Activated naive CD4-positive, alpha-beta T cell (primary cell): ENCODE measurements around the gene STK11.

ENCODE experiments used
- DNase-seq, 4 experiments: peaks; one replicate each; lab custom pipeline; 2025; lab: John Stamatoyannopoulos, UW

Gene STK11

DNA sequence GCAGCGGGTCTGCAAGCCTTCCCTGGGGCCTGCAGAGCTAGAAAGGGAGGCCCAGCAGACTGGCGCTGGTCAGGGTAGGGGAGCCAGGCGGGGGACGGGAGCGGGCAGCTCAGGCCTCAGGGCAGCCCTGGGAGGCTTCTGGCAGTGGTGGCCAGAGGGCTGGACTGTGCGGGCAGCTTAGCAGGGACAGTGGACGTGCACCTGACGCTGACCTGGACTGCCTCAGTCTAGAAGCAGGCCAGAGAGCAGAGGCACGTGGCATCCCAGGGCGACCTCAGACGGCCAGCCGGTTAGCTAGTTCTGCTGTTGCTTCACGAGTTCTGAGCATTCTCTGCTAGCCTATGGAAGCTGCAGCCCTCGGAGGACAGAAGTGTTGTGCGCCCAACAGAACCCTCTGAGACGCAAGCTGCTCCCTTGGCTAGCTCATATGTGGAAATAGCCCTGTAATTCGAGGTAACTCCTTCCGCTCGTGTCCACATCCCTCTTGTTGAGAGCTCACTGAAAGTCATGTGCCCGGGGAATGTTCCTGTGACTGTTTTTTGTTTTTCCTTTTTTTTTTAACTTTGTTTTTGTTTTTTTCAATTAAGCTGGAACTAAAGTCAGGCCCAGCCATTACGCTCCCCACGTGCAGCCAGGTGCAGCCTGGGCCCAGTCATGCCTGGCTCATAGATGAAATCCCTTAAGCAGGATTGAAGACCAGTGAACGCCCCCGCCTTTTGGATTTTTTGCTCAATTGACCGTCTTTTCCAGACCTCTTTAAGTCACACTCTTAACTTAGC lies 67.9 kb downstream of the STK11 start:
- no peak for DNase-seq

- DNase-seq: no peak
These were observed 68.7 kb downstream of the STK11 start for GRCh38 chr19:1274081-1274851.

- DNase-seq: no peak
These were observed 69.3 kb downstream of the STK11 start for GRCh38 chr19:1274852-1275259.

DNA sequence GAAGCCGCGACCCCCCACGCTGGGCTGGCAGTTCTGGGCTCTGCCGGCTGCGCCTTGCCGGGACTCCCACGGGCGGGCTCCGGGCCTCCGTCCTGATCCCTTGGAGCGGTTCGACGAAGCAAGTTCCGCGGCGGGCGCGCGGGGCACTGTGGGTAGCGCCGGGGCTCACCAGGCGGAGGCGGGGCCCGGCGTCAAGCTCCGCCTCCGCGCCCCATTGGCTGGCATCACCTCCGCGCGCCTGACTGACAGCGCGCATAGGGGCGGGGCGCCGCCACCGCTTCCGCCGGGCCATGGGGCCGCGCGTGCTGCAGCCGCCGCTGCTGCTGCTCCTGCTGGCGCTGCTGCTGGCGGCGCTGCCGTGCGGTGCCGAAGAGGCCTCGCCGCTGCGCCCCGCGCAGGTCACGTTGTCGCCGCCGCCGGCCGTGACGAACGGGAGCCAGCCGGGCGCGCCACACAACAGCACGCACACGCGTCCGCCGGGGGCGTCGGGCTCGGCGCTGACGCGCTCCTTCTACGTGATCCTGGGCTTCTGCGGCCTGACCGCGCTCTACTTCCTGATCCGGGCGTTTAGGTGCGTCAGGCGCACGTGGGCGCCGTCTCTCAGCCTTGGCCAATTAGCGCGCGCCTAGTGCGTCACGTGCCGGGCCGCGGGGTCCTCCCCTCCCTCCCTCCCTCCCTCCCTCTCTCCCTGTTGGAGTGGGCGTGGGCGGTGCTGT lies 69.8 kb downstream of the STK11 start, which contains the start of gene FAM174C:
Gene FAM174C, plus strand, starts transcription at position 271 of the 716 bp plus-strand sequence. Its CDS starts 20 bp downstream, at position 291.
- DNase-seq: peak; percentile 86 to 94 (median 88)

DNA sequence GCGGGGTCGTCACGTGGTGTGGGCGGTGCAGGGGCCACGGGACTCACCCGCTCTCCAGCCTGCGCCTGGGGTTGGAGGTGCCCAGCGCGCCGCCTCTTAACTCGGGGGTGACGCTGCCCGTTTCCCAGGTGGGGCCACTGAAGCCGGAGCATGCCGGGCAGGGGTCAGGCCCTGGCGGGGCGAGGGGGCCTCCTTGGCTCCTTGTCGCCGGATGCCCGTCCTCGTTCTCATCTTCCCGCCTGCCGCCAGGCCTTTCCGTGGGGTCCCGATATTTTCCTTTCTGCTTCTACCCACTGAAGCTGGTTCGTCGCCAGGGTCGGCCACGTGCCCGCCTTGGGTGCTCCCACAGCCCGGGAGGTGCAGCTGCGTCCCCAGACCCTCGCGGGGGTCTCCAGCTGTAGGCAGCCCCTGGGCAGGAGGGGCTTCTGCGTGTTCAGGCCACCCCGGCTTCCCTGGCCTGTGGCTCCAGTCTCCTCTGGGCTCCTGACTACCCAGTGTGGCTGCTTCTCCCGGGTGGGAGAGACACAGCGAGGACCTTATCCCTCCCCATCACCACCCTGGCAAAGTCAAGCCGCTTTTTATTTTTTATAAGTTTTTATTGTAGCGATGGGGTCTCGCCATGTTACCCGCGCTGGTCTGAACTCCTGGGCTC lies 70.5 kb downstream of the STK11 start:
- no peak for DNase-seq

DNA sequence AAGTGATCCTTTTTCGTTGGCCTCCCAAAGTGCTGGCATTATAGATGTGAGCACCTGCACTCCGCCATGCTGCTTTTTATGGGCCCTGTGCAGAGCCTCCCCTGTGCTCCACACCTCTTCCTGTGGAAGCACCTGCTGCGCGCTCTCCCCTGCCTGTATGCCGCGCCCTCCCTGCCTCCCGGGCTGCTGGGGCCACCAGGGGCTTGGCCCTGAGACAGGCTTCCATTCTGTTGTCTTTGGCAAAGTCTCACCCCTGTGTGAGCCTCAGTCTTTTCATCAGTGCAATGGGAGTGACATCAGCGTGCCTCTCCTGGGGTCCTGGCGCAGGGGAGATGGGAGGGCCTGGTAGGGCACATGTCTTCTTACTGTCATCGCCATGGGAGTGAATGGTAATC lies 71.0 kb downstream of the STK11 start:
- no peak for DNase-seq

DNA sequence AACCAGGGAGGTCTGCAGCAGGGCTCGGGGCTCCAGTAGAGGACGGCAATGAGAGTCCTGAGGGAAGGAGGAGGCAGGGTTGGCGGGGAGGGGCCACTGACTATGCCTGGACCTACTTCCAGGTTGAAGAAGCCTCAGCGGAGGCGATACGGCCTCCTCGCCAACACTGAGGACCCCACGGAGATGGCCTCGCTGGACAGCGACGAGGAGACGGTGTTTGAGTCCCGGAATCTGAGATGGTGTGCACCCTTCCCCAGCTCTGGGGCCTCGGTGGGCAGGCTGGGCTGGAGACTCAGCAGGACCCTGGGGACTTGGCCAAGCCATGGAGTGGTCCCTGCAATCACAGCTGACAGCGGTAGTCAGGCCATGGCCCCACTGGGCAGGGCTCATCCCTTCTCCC lies 71.5 kb downstream of the STK11 start:
- DNase-seq: no peak
